ENCODE results near the gene PARD3.

The PARD3 gene

GRCh38 chr10:34250722-34251121, 564.4 kb downstream of the PARD3 start:
- in situ Hi-C loops (cut with HindIII; ENCODE audit: low sequenced_read_pairs): no loop called here
- no peak for DNase-seq (ENCODE audit: low read depth)
- TF ChIP-seq, protein P1, sequence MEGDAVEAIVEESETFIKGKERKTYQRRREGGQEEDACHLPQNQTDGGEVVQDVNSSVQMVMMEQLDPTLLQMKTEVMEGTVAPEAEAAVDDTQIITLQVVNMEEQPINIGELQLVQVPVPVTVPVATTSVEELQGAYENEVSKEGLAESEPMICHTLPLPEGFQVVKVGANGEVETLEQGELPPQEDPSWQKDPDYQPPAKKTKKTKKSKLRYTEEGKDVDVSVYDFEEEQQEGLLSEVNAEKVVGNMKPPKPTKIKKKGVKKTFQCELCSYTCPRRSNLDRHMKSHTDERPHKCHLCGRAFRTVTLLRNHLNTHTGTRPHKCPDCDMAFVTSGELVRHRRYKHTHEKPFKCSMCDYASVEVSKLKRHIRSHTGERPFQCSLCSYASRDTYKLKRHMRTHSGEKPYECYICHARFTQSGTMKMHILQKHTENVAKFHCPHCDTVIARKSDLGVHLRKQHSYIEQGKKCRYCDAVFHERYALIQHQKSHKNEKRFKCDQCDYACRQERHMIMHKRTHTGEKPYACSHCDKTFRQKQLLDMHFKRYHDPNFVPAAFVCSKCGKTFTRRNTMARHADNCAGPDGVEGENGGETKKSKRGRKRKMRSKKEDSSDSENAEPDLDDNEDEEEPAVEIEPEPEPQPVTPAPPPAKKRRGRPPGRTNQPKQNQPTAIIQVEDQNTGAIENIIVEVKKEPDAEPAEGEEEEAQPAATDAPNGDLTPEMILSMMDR (IDR thresholded peaks at IDR 0.05; ENCODE audit: low read depth, low read length, missing control alignments): no peak
- no peak overlapping the region for H3K4me3 ChIP-seq (ENCODE audit: low read depth, low read length)

GRCh38 chr10:34249634-34250033, 565.5 kb downstream of the PARD3 start:
- H3K4me3 ChIP-seq (ENCODE audit: low read depth, low read length): no peak overlapping the region
- TF ChIP-seq, protein P1 (IDR thresholded peaks at IDR 0.05; ENCODE audit: low read depth, low read length, missing control alignments): peak; percentile 15
- no peak for DNase-seq (ENCODE audit: low read depth)
- in situ Hi-C loops (cut with HindIII; ENCODE audit: low sequenced_read_pairs): no loop called here

- TF ChIP-seq, protein P1 (IDR thresholded peaks at IDR 0.05; ENCODE audit: low read depth, low read length, missing control alignments): no peak
- no peak for DNase-seq (ENCODE audit: low read depth)
- in situ Hi-C loops (cut with HindIII; ENCODE audit: low sequenced_read_pairs): no loop called here
- H3K4me3 ChIP-seq (ENCODE audit: low read depth, low read length): no peak overlapping the region
Observed at GRCh38 chr10:34247560-34247959, 567.5 kb downstream of the PARD3 start.

DNA sequence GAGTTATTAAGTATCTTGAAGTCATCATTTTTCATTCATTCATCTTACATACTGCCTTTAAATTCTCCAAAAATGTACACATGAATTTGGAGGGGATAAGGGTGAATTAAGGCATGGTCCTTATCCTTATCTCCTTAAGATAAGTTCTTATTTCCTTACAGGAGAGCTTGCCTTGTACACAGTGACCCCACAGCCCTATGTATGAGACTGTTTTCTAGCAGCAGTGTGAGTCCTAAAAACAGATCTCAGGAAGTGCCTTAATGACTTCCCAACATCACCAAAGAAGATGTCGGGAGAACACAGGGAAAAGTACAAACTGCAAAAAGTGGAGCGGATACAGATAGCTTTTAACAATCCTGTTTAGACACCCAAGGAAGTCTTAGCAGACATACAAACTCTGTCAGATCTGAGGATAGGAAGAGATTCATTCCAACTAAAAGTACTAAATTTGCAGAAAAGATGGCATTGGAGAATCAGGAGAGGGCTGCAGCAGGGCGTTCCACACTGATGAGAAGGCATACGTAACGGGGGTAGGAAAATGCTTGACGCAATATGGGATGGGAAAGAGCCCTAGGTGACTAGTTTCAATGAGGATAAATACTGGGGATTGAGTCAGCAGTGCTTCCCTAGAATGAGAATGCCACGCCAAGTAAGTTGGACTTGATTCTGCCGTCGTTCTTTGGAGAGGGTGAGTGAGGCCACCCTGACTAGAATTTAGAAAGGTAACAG, 570.2 kb downstream of the PARD3 start:
- TF ChIP-seq, protein P1 (IDR thresholded peaks at IDR 0.05; ENCODE audit: low read depth, low read length, missing control alignments): no peak
- in situ Hi-C loops (cut with HindIII; ENCODE audit: low sequenced_read_pairs): no loop called here
- no peak for DNase-seq (ENCODE audit: low read depth)
- no peak overlapping the region for H3K4me3 ChIP-seq (ENCODE audit: low read depth, low read length)

DNA sequence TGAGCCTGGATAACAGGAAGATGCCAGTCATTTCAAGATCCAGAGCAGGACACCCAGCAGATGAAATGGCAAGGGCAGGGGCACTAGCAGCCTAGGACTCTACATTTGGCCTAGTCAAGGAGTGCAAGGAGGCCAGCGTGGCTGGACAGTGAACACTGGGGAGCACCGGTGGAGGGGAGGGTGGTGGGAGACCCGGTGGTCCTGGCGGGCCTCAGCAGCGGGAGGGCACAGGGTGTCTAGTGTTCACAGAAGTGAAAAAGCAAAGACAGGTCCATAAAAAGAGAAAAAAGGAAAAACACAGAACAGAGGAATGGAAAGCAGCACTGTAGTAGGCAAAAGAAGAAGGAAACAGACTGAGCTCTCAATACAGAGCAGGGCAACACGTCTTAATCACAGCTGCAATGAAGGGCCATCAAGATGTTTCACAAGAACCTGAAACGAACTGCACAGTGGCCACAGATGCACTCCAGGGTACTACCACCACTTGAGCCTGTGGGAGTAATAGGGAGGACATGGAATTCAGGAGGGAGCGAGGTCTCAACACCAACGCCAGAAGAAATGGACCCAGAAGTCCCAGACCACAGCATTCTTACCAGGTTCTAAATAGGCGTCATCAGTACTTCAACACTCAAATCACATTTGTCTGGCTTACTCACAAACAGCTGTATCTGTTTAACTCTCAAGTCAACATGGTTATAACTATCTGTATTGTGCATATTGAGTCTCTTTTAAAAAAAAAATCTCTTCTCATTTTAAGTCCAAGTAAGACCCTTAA, 573.7 kb downstream of the PARD3 start:
- in situ Hi-C loops (cut with HindIII; ENCODE audit: low sequenced_read_pairs): no loop called here
- no peak overlapping the region for H3K4me3 ChIP-seq (ENCODE audit: low read depth, low read length)
- DNase-seq (ENCODE audit: low read depth): no peak
- TF ChIP-seq, protein P1 (IDR thresholded peaks at IDR 0.05; ENCODE audit: low read depth, low read length, missing control alignments): no peak

GRCh38 chr10:34240039-34240438, 575.1 kb downstream of the PARD3 start:
- in situ Hi-C loops (cut with HindIII; ENCODE audit: low sequenced_read_pairs): no loop called here
- no peak overlapping the region for H3K4me3 ChIP-seq (ENCODE audit: low read depth, low read length)
- no peak for DNase-seq (ENCODE audit: low read depth)
- TF ChIP-seq, protein P1 (IDR thresholded peaks at IDR 0.05; ENCODE audit: low read depth, low read length, missing control alignments): no peak
